SK-N-DZ (cell line): ENCODE data around the gene LPA.

Experiments
- DNase-seq: peaks from one replicate; pipeline ENCODE4 v3.0.0-alpha.2; 2015; ENCODE audit warnings: low spot score

LPA gene

DNA sequence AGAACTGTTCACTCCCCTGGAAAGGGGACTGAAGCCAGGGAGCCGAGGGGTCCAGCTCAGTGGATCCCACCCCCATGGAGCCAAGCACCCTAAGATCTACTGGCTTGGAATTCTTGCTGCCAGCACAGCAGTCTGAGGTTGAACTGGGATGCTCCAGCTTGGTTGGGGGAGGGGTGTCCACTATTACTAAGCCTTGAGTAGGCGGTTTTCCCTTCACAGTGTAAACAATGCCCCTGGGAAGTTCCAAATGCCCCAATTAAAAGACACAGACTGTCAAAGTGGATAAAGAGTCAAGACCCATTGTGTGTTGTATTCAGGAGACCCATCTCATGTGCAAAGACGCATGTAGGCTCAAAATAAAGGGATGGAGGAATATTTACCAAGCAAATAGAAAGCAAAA, 150.2 kb downstream of the LPA start:
- DNase-seq: no peak

DNA sequence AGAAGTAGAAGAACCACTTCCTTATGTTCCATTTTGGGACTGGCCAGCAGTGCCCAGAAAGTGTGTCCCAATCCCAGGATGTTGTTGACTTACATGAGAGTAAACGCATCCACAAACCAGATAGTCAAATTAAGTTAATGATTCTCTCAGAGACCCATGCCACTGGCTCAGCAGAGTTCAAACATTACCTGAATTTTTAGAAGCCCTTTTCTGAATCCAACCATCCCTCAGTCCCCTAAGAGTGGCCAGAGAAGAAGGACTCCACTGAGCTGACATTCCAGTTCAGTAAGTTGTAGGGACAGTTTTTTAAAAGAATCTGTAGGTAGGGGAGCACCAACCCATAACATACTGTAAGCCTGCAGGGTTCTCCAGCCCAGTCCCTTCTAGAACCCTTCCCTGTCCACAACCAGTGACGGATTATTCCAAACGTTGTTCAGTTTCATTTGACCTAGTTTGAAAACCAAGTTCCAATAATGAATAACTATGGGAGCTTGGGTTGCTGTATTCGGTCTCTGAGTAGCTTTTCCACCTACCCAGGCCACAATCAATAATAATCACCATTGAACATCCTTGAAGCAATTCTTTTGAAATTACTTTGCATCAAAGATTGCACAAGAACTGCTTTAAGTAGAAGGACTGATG, 153.0 kb downstream of the LPA start:
- DNase-seq: no peak

DNA sequence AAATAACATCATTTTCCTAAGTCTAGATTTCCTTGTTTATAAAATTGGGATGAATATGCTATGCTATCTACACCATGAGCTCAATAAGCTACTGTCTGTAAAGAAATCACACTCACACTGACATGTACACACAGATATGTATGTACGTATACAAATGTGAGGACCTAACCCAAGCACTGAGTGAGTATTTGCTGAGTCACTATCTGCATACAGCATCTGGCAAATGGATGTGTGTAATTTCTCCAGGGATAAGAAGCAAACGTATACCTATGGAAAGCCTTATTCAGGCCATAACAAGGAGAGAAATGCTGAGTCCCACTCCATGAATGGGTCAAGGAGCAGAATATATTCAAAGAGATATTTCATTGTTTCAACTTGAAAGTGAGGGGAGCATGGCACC, 153.9 kb downstream of the LPA start:
- no peak for DNase-seq

DNA sequence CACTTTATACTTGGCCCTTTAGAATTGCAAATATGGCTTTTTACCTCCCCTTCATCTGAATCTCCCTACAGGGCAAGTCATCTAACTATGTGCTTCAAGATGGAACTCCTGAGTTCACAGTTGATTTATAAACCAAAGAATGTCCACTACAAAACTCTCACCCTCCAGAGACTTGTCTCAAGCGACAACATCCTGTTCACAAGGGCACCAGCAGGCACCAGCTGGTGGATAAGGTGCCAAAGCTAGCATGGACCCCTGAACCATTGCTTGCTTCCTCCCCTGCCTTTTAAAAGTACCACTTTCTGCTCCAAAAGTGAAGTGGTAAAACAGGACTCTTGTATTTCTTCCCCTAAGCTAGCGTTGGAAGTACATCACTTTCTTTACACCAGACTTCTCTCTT, 154.5 kb downstream of the LPA start:
- DNase-seq: no peak

DNA sequence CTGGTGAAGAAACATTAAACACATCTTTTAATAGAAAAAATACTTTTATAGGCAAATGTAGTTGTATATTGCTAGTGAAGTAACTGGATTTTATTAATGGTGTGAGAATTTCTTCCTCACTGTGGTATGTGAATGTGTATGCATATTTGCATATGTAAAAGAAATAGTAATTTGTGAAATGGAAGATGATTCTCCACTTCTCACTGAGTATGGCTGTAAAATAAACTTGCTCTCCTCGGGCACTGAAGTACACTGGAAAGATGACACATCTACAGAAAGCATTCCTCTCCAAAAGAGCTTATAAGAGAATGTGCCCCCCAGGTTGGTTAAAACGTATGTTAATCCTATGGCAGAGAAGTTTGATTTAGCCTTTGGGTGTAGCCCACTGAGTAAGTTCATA, 155.5 kb downstream of the LPA start:
- DNase-seq: no peak

DNA sequence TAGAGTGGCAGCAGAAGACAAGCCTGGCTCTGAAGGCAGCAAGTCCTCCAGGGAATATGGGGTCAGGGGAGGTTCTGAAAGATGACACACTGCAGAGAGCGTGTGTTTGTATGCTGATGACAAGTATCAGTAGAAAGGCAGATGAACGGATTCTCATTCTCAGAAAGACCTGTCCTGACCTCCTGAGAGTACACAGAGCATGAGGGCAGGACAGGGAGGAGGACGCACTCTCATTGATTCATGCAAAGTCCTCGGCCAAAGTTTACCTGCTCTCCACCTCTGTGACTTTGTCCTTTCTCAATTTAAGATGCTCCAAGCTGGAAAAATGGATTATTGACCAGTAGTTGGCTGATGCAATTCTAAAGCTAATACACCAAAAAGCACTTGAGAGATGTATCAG, 156.7 kb downstream of the LPA start:
- DNase-seq: no peak

DNA sequence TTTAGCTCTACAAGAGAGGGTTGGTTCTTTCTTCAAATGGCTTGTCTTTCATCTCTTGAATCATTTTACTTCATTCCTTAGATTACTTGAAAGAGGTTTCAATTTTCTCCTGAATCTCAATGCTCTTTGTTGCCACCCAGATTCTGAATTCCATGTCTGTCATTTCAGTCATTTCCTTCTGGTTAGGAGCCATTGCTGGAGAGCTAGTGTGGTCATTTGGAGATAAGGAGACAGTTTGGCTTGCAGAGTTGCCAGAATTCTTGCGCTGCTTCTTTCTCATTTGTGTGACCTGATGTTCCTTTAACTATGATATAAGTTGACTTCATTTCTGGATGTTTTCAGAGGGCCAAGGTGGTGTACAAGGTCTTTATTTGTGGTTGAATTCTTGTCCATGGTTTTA, 158.1 kb downstream of the LPA start:
- DNase-seq: no peak

DNA sequence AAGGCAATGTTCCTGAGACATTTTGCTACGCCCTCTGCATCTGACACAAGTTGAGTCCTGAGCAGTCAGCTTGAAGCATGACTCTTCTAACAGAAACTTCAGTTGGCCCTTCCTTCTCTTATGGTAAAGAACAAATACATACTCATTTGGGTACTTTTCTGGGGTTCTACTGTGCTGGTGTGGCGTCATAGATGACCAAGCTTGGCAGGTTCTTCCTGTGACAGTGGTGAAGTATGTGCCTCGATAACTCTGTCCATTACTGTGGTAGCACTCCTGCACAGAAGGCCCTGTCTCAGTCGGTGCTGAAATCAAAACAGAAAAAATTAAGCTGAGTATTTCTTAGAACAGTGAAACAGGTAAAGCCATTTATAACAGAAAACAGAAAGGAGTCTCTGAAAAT, 163.4 kb downstream of the LPA start:
- no peak for DNase-seq

DNA sequence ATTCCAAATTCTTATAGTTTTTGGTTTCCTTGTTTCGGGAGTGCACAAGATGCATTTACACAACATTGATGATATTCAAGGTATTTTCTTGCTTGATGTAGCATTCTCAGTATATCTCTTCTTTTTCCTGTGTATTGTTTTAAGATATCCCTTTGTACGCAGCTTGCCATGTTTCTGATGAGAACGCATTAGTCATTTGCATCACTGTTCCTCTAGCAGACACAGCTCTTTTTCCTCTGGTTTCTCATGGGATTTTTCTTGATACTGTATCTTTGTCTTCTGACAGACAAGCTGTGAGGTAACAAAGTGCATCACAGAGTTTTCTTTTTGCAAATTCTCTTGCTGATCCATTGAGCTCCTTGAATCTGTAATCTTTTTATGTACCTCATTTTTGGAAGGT, 169.5 kb downstream of the LPA start:
- DNase-seq: no peak

DNA sequence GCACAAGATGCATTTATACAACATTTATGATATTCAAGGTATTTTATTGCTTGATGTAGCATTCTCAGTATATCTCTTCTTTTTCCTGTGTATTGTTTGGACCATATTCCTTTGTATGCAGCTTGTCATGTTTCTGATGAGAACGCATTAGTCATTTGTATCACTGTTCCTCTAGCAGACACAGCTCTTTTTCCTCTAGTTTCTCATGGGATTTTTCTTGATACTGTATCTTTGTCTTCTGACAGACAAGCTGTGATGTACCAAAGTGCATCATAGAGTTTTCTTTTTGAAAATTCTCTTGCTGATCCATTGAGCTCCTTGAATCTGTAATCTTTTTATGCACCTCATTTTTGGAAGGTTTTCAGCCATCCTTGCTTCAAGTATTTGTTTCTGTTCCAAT, 175.0 kb downstream of the LPA start:
- no peak for DNase-seq

DNA sequence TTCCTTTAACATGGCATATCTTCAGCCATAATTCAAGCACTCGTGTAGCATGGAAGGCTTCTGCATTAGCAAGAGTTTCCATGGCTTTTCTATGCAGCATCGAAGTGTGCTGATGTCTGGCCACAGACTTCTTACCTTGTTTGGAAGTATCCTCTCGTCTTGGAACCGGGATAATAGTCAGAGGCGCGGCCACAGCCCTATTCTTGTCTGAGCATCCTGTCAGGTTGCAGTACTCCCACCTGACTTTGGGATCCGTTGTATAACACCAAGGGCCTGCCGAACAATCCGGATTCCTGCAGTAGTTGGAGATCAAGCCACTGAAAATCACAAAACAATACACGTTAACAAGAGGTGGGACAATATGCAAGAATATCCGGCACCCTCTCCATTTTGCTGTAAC, 177.0 kb downstream of the LPA start:
- no peak for DNase-seq
